Activated naive CD8-positive, alpha-beta T cell treated with anti-CD3 and anti-CD28 coated beads, Interleukin-2, amount 50 U/mL, for 24 hours (primary cell): ENCODE data around the gene PRDX3.

Source experiments
- ATAC-seq: fragments of 150-1000 bp; cut with Tn5 transposase; one replicate; pipeline ENCODE4 v1.10.0; 2021
- DNase-seq: peaks from one replicate; pipeline ENCODE4 v3.0.0; 2021
- H3K27ac Mint-ChIP-seq: one replicate; pipeline ENCODE4 v1.8.0; 2021; ENCODE audit warnings: mild to moderate bottlenecking, mixed read lengths
- H3K27me3 Mint-ChIP-seq: one replicate; pipeline ENCODE4 v1.8.0; 2021; ENCODE audit warnings: mixed read lengths
- H3K36me3 Mint-ChIP-seq: one replicate; pipeline ENCODE4 v1.8.0; 2021; ENCODE audit warnings: low read depth, mixed read lengths
- H3K4me1 Mint-ChIP-seq: one replicate; pipeline ENCODE4 v1.8.0; 2021; ENCODE audit warnings: mixed read lengths
- H3K4me3 Mint-ChIP-seq: one replicate; pipeline ENCODE4 v1.8.0; 2021; ENCODE audit warnings: mild to moderate bottlenecking, moderate library complexity, mixed read lengths
- H3K9me3 Mint-ChIP-seq: one replicate; pipeline ENCODE4 v1.8.0; 2021; ENCODE audit warnings: mixed read lengths

The PRDX3 gene

GRCh38 chr10:119210633-119211032 is 32.0 kb upstream of the PRDX3 start:
- Mint-ChIP-seq H3K27me3 (no peaks in the 10 kb centered on the region), H3K27ac (peak overlapping the region; percentile 90), H3K4me3 (peak overlapping the region; percentile 69), H3K4me1 (peaks cover 69% of the 10 kb centered on the region), H3K36me3 (peaks cover 4% of the 10 kb centered on the region), H3K9me3 (no peaks in the 10 kb centered on the region)
- ATAC-seq = no peak
- no peak for DNase-seq

- peaks cover 65% of the 10 kb centered on the region for H3K4me1 Mint-ChIP-seq
- H3K4me3 Mint-ChIP-seq = peak overlapping the region; percentile 97
- no peaks in the 10 kb centered on the region for H3K27me3 Mint-ChIP-seq
- peak overlapping the region; percentile 96 for H3K27ac Mint-ChIP-seq
- H3K9me3 Mint-ChIP-seq = no peaks in the 10 kb centered on the region
- ATAC-seq (no peak), DNase-seq (no peak)
- peaks cover 4% of the 10 kb centered on the region for H3K36me3 Mint-ChIP-seq
Observed at GRCh38 chr10:119209736-119210355, 31.2 kb upstream of the PRDX3 start.

- peak; percentile 38 for ATAC-seq
- Mint-ChIP-seq H3K4me3 (peak overlapping the region; percentile 97), H3K27me3 (no peaks in the 10 kb centered on the region), H3K27ac (peak overlapping the region; percentile 96), H3K9me3 (no peaks in the 10 kb centered on the region), H3K36me3 (peaks cover 4% of the 10 kb centered on the region), H3K4me1 (peaks cover 63% of the 10 kb centered on the region)
- DNase-seq = peak; percentile 77
Observed at GRCh38 chr10:119209035-119209735, 30.6 kb upstream of the PRDX3 start.

GRCh38 chr10:119208553-119208940 is 29.9 kb upstream of the PRDX3 start:
- no peak for ATAC-seq
- H3K9me3 Mint-ChIP-seq = no peaks in the 10 kb centered on the region
- peaks cover 4% of the 10 kb centered on the region for H3K36me3 Mint-ChIP-seq
- H3K4me1 Mint-ChIP-seq = peaks cover 57% of the 10 kb centered on the region
- no peak for DNase-seq
- peak overlapping the region; percentile 96 for H3K27ac Mint-ChIP-seq
- no peaks in the 10 kb centered on the region for H3K27me3 Mint-ChIP-seq
- H3K4me3 Mint-ChIP-seq = peak overlapping the region; percentile 97

GRCh38 chr10:119207713-119208552 is 29.3 kb upstream of the PRDX3 start:
- H3K27me3 Mint-ChIP-seq = no peaks in the 10 kb centered on the region
- peaks cover 53% of the 10 kb centered on the region for H3K4me1 Mint-ChIP-seq
- H3K36me3 Mint-ChIP-seq = peaks cover 4% of the 10 kb centered on the region
- peak overlapping the region; percentile 96 for H3K27ac Mint-ChIP-seq
- peak overlapping the region; percentile 97 for H3K4me3 Mint-ChIP-seq
- ATAC-seq (peak; percentile 6), DNase-seq (peak; percentile 49)
- H3K9me3 Mint-ChIP-seq = no peaks in the 10 kb centered on the region

- no peaks in the 10 kb centered on the region for H3K36me3 Mint-ChIP-seq
- H3K9me3 Mint-ChIP-seq = no peaks in the 10 kb centered on the region
- peak; percentile 94 for DNase-seq
- H3K27ac Mint-ChIP-seq = peak within 1 kb of the TSS; percentile 96
- H3K4me1 Mint-ChIP-seq = peaks cover 47% of the 10 kb centered on the region
- no peaks in the 10 kb centered on the region for H3K27me3 Mint-ChIP-seq
- H3K4me3 Mint-ChIP-seq = peak within 1 kb of the TSS; percentile 97
- peak; percentile 84 for ATAC-seq
Observed at GRCh38 chr10:119207366-119207666, 28.7 kb upstream of the PRDX3 start, which contains the start of gene GRK5. Gene GRK5 (plus strand): TSS chr10:119207571. CDS start chr10:119207918, 347 bp downstream.

GRCh38 chr10:119206603-119207365 is 28.2 kb upstream of the PRDX3 start:
- ATAC-seq = peak; percentile 60
- Mint-ChIP-seq H3K4me3 (peak overlapping the region; percentile 82), H3K4me1 (peaks cover 41% of the 10 kb centered on the region), H3K9me3 (no peaks in the 10 kb centered on the region), H3K36me3 (no peaks in the 10 kb centered on the region), H3K27ac (peak overlapping the region; percentile 91), H3K27me3 (no peaks in the 10 kb centered on the region)
- DNase-seq = peak; percentile 79

- Mint-ChIP-seq H3K27ac (peak overlapping the region; percentile 91), H3K27me3 (no peaks in the 10 kb centered on the region), H3K4me3 (peak overlapping the region; percentile 82), H3K9me3 (no peaks in the 10 kb centered on the region), H3K36me3 (no peaks in the 10 kb centered on the region), H3K4me1 (peaks cover 34% of the 10 kb centered on the region)
- ATAC-seq (no peak), DNase-seq (peak; percentile 53)
Observed at GRCh38 chr10:119205894-119206602, 27.4 kb upstream of the PRDX3 start.

- DNase-seq (no peak), ATAC-seq (no peak)
- H3K36me3 Mint-ChIP-seq = no peaks in the 10 kb centered on the region
- no peak overlapping the region for H3K27ac Mint-ChIP-seq
- H3K4me1 Mint-ChIP-seq = peaks cover 23% of the 10 kb centered on the region
- no peaks in the 10 kb centered on the region for H3K9me3 Mint-ChIP-seq
- peaks cover 2% of the 10 kb centered on the region for H3K27me3 Mint-ChIP-seq
- no peak overlapping the region for H3K4me3 Mint-ChIP-seq
Observed at GRCh38 chr10:119203006-119203405, 24.4 kb upstream of the PRDX3 start.

- Mint-ChIP-seq H3K4me1 (peaks cover 29% of the 10 kb centered on the region), H3K27me3 (peaks cover 2% of the 10 kb centered on the region), H3K4me3 (no peak overlapping the region), H3K36me3 (no peaks in the 10 kb centered on the region), H3K27ac (no peak overlapping the region), H3K9me3 (no peaks in the 10 kb centered on the region)
- ATAC-seq (no peak), DNase-seq (no peak)
Observed at GRCh38 chr10:119201233-119201632, 22.6 kb upstream of the PRDX3 start.

GRCh38 chr10:119199231-119199992 is 20.8 kb upstream of the PRDX3 start:
- DNase-seq = peak; percentile 41
- H3K27me3 Mint-ChIP-seq = peaks cover 2% of the 10 kb centered on the region
- no peak overlapping the region for H3K27ac Mint-ChIP-seq
- peak; percentile 68 for ATAC-seq
- no peaks in the 10 kb centered on the region for H3K36me3 Mint-ChIP-seq
- no peak overlapping the region for H3K4me3 Mint-ChIP-seq
- H3K9me3 Mint-ChIP-seq = no peaks in the 10 kb centered on the region
- H3K4me1 Mint-ChIP-seq = peaks cover 24% of the 10 kb centered on the region

GRCh38 chr10:119198438-119198837 is 19.8 kb upstream of the PRDX3 start:
- peaks cover 24% of the 10 kb centered on the region for H3K4me1 Mint-ChIP-seq

GRCh38 chr10:119197921-119198320 is 19.3 kb upstream of the PRDX3 start:
- Mint-ChIP-seq H3K9me3 (no peaks in the 10 kb centered on the region), H3K4me1 (peaks cover 24% of the 10 kb centered on the region), H3K27me3 (peaks cover 2% of the 10 kb centered on the region), H3K27ac (peak overlapping the region; percentile 84), H3K4me3 (peak overlapping the region; percentile 24), H3K36me3 (no peaks in the 10 kb centered on the region)
- no peak for DNase-seq
- ATAC-seq = peak; percentile 86

More at GRCh38 chr10:119198438-119198837, 19.8 kb upstream of the PRDX3 start:
- Mint-ChIP-seq H3K27ac (peak overlapping the region; percentile 84), H3K27me3 (peaks cover 2% of the 10 kb centered on the region), H3K4me3 (no peak overlapping the region), H3K9me3 (no peaks in the 10 kb centered on the region), H3K36me3 (no peaks in the 10 kb centered on the region)
- ATAC-seq (no peak), DNase-seq (peak; percentile 47)
